Liver (tissue), 3 donors: ENCODE results near the gene TTC24.

Experiments
- EGR1 ChIP-seq, 2 donors: IDR thresholded peaks; 2 replicates each; pipeline ENCODE4 v1.6.1; 2016 to 2018; ENCODE audit warnings: antibody characterized with exemption in 2 of 2, low read depth in 2 of 2
- GABPA ChIP-seq, 2 donors: IDR thresholded peaks in 1 of 2; conservative IDR thresholded peaks in 1 of 2; 2 replicates each; pipeline ENCODE4 v1.6.1; 2016; ENCODE audit warnings: antibody characterized with exemption in 2 of 2, mild to moderate bottlenecking in 1 of 2, moderate library complexity in 1 of 2
- HNF4A ChIP-seq, 2 donors: conservative IDR thresholded peaks; 2 replicates each; pipeline ENCODE4 v1.6.1; 2016; ENCODE audit warnings: antibody characterized with exemption in 2 of 2, mild to moderate bottlenecking in 2 of 2
- JUND ChIP-seq, 2 donors: IDR thresholded peaks; 2 replicates each; pipeline ENCODE4 v1.6.1; 2016; ENCODE audit warnings: antibody characterized with exemption in 2 of 2
- NR2F2 ChIP-seq: IDR thresholded peaks from 2 replicates; pipeline ENCODE4 v1.6.1; 2016; ENCODE audit warnings: antibody characterized with exemption
- RAD21 ChIP-seq, 2 donors: IDR thresholded peaks; 2 replicates each; pipeline ENCODE4 v1.6.1; 2016; ENCODE audit warnings: antibody characterized with exemption in 2 of 2, mild to moderate bottlenecking in 2 of 2
- SP1 ChIP-seq: IDR thresholded peaks from 2 replicates; pipeline ENCODE4 v1.6.1; 2018; ENCODE audit warnings: antibody characterized with exemption, mild to moderate bottlenecking
- TAF1 ChIP-seq: conservative IDR thresholded peaks from 2 replicates; pipeline ENCODE4 v1.6.1; 2016; ENCODE audit warnings: antibody characterized with exemption, mild to moderate bottlenecking
- YY1 ChIP-seq: IDR thresholded peaks from 2 replicates; pipeline ENCODE4 v1.6.1; 2016; ENCODE audit warnings: antibody characterized with exemption, mild to moderate bottlenecking
- TF ChIP-seq, protein P1 (sequence below): fragments of 150-350 bp; IDR thresholded peaks from 2 replicates; pipeline ENCODE4 v1.5.1; 2017; ENCODE audit warnings: improper control_type of control experiment, low read depth, low read length; ENCODE audit not compliant: missing input control
- TF ChIP-seq, protein P2 (sequence below): IDR thresholded peaks from 2 replicates; pipeline ENCODE4 v1.6.1; 2016; ENCODE audit warnings: antibody characterized with exemption, mild to moderate bottlenecking
- TF ChIP-seq, protein P3 (sequence below): IDR thresholded peaks from 2 replicates; pipeline ENCODE4 v1.6.1; 2016; ENCODE audit warnings: antibody characterized with exemption
- TF ChIP-seq, protein P4 (sequence below): IDR thresholded peaks from 2 replicates; pipeline ENCODE4 v1.6.1; 2016; ENCODE audit warnings: antibody characterized with exemption
- donor health status: healthy.
- donor health status: healthy.

DNA sequence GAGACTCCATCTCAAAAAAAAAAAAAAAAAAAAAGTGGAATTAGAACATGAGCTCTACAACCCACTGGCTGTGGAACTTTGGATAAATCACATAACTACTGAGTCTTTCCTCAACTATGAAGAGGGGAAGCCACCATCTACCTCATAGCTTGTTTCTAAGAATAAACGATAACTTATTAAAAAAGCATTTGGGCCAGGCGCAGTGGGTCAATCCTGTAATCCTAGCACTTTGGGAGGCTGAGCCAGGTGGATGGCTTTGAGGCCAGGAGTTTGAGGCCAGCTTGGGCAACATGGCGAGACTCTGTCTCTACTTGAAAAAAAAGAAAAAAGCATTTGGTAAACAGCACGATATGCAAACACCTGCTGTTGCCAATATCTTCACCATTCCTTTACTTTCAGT, 47.1 kb upstream of the TTC24 start:
- TF ChIP-seq, protein P1, sequence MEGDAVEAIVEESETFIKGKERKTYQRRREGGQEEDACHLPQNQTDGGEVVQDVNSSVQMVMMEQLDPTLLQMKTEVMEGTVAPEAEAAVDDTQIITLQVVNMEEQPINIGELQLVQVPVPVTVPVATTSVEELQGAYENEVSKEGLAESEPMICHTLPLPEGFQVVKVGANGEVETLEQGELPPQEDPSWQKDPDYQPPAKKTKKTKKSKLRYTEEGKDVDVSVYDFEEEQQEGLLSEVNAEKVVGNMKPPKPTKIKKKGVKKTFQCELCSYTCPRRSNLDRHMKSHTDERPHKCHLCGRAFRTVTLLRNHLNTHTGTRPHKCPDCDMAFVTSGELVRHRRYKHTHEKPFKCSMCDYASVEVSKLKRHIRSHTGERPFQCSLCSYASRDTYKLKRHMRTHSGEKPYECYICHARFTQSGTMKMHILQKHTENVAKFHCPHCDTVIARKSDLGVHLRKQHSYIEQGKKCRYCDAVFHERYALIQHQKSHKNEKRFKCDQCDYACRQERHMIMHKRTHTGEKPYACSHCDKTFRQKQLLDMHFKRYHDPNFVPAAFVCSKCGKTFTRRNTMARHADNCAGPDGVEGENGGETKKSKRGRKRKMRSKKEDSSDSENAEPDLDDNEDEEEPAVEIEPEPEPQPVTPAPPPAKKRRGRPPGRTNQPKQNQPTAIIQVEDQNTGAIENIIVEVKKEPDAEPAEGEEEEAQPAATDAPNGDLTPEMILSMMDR: no peak
- TF ChIP-seq SP1 (no peak), NR2F2 (no peak), EGR1 (IDR thresholded peaks at IDR 0.05; ENCODE audit: low read depth in 2 of 2) (no peak), HNF4A (conservative IDR thresholded peaks at IDR 0.05) (no peak), YY1 (no peak), TAF1 (no peak), GABPA (IDR thresholded peaks at IDR 0.05 in 1 of 2, conservative IDR thresholded peaks at IDR 0.05 in 1 of 2) (no peak), RAD21 (IDR thresholded peaks at IDR 0.05) (no peak), JUND (IDR thresholded peaks at IDR 0.05) (no peak)
- TF ChIP-seq, protein P2, sequence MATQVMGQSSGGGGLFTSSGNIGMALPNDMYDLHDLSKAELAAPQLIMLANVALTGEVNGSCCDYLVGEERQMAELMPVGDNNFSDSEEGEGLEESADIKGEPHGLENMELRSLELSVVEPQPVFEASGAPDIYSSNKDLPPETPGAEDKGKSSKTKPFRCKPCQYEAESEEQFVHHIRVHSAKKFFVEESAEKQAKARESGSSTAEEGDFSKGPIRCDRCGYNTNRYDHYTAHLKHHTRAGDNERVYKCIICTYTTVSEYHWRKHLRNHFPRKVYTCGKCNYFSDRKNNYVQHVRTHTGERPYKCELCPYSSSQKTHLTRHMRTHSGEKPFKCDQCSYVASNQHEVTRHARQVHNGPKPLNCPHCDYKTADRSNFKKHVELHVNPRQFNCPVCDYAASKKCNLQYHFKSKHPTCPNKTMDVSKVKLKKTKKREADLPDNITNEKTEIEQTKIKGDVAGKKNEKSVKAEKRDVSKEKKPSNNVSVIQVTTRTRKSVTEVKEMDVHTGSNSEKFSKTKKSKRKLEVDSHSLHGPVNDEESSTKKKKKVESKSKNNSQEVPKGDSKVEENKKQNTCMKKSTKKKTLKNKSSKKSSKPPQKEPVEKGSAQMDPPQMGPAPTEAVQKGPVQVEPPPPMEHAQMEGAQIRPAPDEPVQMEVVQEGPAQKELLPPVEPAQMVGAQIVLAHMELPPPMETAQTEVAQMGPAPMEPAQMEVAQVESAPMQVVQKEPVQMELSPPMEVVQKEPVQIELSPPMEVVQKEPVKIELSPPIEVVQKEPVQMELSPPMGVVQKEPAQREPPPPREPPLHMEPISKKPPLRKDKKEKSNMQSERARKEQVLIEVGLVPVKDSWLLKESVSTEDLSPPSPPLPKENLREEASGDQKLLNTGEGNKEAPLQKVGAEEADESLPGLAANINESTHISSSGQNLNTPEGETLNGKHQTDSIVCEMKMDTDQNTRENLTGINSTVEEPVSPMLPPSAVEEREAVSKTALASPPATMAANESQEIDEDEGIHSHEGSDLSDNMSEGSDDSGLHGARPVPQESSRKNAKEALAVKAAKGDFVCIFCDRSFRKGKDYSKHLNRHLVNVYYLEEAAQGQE: no peak
- TF ChIP-seq, protein P3, sequence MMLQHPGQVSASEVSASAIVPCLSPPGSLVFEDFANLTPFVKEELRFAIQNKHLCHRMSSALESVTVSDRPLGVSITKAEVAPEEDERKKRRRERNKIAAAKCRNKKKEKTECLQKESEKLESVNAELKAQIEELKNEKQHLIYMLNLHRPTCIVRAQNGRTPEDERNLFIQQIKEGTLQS: no peak
- TF ChIP-seq, protein P4, sequence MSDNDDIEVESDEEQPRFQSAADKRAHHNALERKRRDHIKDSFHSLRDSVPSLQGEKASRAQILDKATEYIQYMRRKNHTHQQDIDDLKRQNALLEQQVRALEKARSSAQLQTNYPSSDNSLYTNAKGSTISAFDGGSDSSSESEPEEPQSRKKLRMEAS: no peak
